Keratinocyte (primary cell): ENCODE data around the gene NEK10.

ENCODE experiments used
- CTCF ChIP-seq, 3 experiments: IDR thresholded peaks in 1 of 3; conservative IDR thresholded peaks in 1 of 3; optimal IDR thresholded peaks in 1 of 3; 2 replicates in 2 of 3; 3 replicates in 1 of 3; pipeline versions ENCODE3 to v1.5.1; 2011; ENCODE audit warnings: low read length in 3 of 3, mild to moderate bottlenecking in 3 of 3, moderate library complexity in 2 of 3, control low read depth in 1 of 3, inconsistent platforms in 1 of 3; ENCODE audit not compliant: insufficient read depth in 2 of 3; ENCODE audit errors: extremely low read depth in 1 of 3
- EZH2 ChIP-seq: IDR thresholded peaks from one replicate; pipeline ENCODE4 v1.6.1; 2012; ENCODE audit warnings: inconsistent platforms, mild to moderate bottlenecking, low read length, moderate library complexity

GRCh38 chr3:27081992-27082607 is 287.1 kb downstream of the NEK10 start:
- no peak for TF ChIP-seq CTCF (optimal IDR thresholded peaks at IDR 0.05 in 1 of 3, IDR thresholded peaks at IDR 0.05 in 1 of 3, conservative IDR thresholded peaks at IDR 0.05 in 1 of 3; ENCODE audit: extremely low read depth in 1 of 3, insufficient read depth in 2 of 3, low read length in 3 of 3)
- no peak for TF ChIP-seq EZH2
